Left ventricle myocardium superior (tissue), 1 donor: ENCODE measurements around the gene CHID1. TPM values are rescaled to one million over a fixed set of nuclear protein-coding genes. Genes with fewer than 3 reads are reported as not detected.
A peak's percentile ranks its signal among the peaks of the same experiment; 100 is the strongest.

Experiments used
- ATAC-seq: fragments of 200-7000 bp; cut with Tn5 transposase; one replicate; pipeline ENCODE4 v1.9.1; 2020; ENCODE audit warnings: mild to moderate bottlenecking, moderate library complexity
- DNase-seq: peaks from one replicate; pipeline ENCODE4 v3.0.0-alpha.2; 2020
- intact Hi-C: fragments of 100-400 bp; cut with micrococcal nuclease; formaldehyde crosslinking; loops from one replicate; pipeline ENCODE4 v1.11.0; 2022
- total RNA-seq: library from RNA; stranded (reverse); fragmentation: NEBNext Ultra II Directional; extraction: Animal tissue kit (Norgen Biotek cat#: 25700); gene quantifications from one replicate; pipeline ENCODE4 v1.2.1, GENCODE V29; 2021
- donor health status: DM: no; HTN: yes; CAD: no; lungs with severe emphysema.

The CHID1 gene
- total RNA-seq, 1 donor from 2014 or later, result 53.0 TPM

- intact Hi-C loops, result no loop called here
- peak; percentile 85 for DNase-seq
- peak; percentile 64 for ATAC-seq
Observed at GRCh38 chr11:820655-821511, 89.7 kb downstream of the CHID1 start.

- intact Hi-C loops, result no loop called here
- ATAC-seq (peak; percentile 66), DNase-seq (peak; percentile 94)
Observed at GRCh38 chr11:819943-820649, 90.5 kb downstream of the CHID1 start.

- ATAC-seq, result peak; percentile 82
- intact Hi-C loops, result no loop called here
- DNase-seq, result peak; percentile 97
Observed at GRCh38 chr11:819129-819931, 91.3 kb downstream of the CHID1 start.

- peak; percentile 52 for DNase-seq
- ATAC-seq, result no peak
- intact Hi-C loops, result no loop called here
Observed at GRCh38 chr11:818396-819128, 92.0 kb downstream of the CHID1 start, which contains the start of gene PNPLA2. Gene PNPLA2 (plus strand): TSS chr11:818914. CDS start chr11:819719, 805 bp downstream.

Other genes starting within 250 kb of the CHID1 start
- 15.9 TPM for gene DEAF1, start 215.6 kb downstream of the CHID1 start, total RNA-seq
- gene TMEM80, start 215.0 kb downstream of the CHID1 start, total RNA-seq, result 9.0 TPM
- 3.3 TPM for gene EPS8L2, start 204.6 kb downstream of the CHID1 start, total RNA-seq
- 103 TPM for gene TALDO1, start 163.3 kb downstream of the CHID1 start, total RNA-seq
- gene GATD1, start 133.3 kb downstream of the CHID1 start, total RNA-seq, result 23.1 TPM
- gene CEND1, start 120.7 kb downstream of the CHID1 start, total RNA-seq, result not detected
- gene SLC25A22, start 112.5 kb downstream of the CHID1 start, total RNA-seq, result 3.5 TPM
- gene PIDD1, start 105.6 kb downstream of the CHID1 start, total RNA-seq, result 8.5 TPM
- gene RPLP2, start 100.8 kb downstream of the CHID1 start, total RNA-seq, result 942 TPM
- gene PNPLA2, start 91.9 kb downstream of the CHID1 start, total RNA-seq, result 321 TPM
- 31.0 TPM for gene CRACR2B, start 82.9 kb downstream of the CHID1 start, total RNA-seq
- gene CD151, start 77.9 kb downstream of the CHID1 start, total RNA-seq, result 401 TPM
- 266 TPM for gene POLR2L, start 68.3 kb downstream of the CHID1 start, total RNA-seq
- gene TSPAN4, start 68.0 kb downstream of the CHID1 start, total RNA-seq, result 40.5 TPM
- gene AP2A2, start 15.1 kb upstream of the CHID1 start, total RNA-seq, result 42.6 TPM
- gene MUC6, start 125.9 kb upstream of the CHID1 start, total RNA-seq, result not detected
- gene MUC2, start 164.1 kb upstream of the CHID1 start, total RNA-seq, result not detected
- not detected for gene MUC5AC, start 247.1 kb upstream of the CHID1 start, total RNA-seq